Measurements from ENCODE around the gene GOLGA6D. TPM values are rescaled to one million over a fixed set of nuclear protein-coding genes. Genes with fewer than 3 reads are reported as not detected.
"Not testable (repeated sequence)": the region's sequence is repeated elsewhere in the genome, so short reads cannot be mapped to it uniquely, and the experiment has no call there.

GOLGA6D gene
- polyA plus RNA-seq, 3 donors: not detected

- H3K4me3 Mint-ChIP-seq; H4K20me1 ChIP-seq (ENCODE audit: insufficient read depth, low read length); H3K4me2 ChIP-seq (replicated peaks; ENCODE audit: extremely low read depth, low read length, poor library complexity, severe bottlenecking); H3K79me2 ChIP-seq (ENCODE audit: insufficient read depth, low read length); DNase-seq; H3K27ac Mint-ChIP-seq; H3K9ac ChIP-seq (ENCODE audit: insufficient read depth, low read length, poor library complexity, severe bottlenecking); H3K9me3 ChIP-seq (replicated peaks in 1 of 2; ENCODE audit: control insufficient read depth in 1 of 2, insufficient read depth in 1 of 2, low read length in 2 of 2); H3K27ac ChIP-seq (ENCODE audit: low read depth in 1 of 2, low read length in 2 of 2); H3K27me3 Mint-ChIP-seq (ENCODE audit: low read depth in 3 of 3); H3K4me1 ChIP-seq (ENCODE audit: control insufficient read depth in 1 of 2, insufficient read depth in 2 of 2, low read length in 2 of 2); H3K4me1 Mint-ChIP-seq; H3K27me3 ChIP-seq (ENCODE audit: control insufficient read depth in 2 of 2, insufficient read depth in 2 of 2, low read length in 2 of 2); H3K9me3 Mint-ChIP-seq; intact Hi-C loops (cut with micrococcal nuclease); H3K36me3 Mint-ChIP-seq; H3K4me3 ChIP-seq (replicated peaks in 1 of 3; ENCODE audit: low read depth in 2 of 3, low read length in 3 of 3); H3K36me3 ChIP-seq (replicated peaks in 1 of 2; ENCODE audit: control insufficient read depth in 1 of 2, insufficient read depth in 2 of 2, low read length in 2 of 2); H2AFZ ChIP-seq (ENCODE audit: insufficient read depth, low read depth, low read length, poor library complexity, severe bottlenecking): not testable (repeated sequence)
- WGBS (ENCODE audit: insufficient coverage): no CpG with 5 or more reads among the region's 16 CpGs
Observed at GRCh38 chr15:75258620-75259343, 23.9 kb upstream of the GOLGA6D start.

- H3K27ac ChIP-seq (ENCODE audit: low read depth in 1 of 2, low read length in 2 of 2); H3K9me3 ChIP-seq (replicated peaks in 1 of 2; ENCODE audit: control insufficient read depth in 1 of 2, insufficient read depth in 1 of 2, low read length in 2 of 2); H3K79me2 ChIP-seq (ENCODE audit: insufficient read depth, low read length); H3K27me3 ChIP-seq (ENCODE audit: control insufficient read depth in 2 of 2, insufficient read depth in 2 of 2, low read length in 2 of 2); H3K4me1 ChIP-seq (ENCODE audit: control insufficient read depth in 1 of 2, insufficient read depth in 2 of 2, low read length in 2 of 2); intact Hi-C loops (cut with micrococcal nuclease); H3K9me3 Mint-ChIP-seq; H3K27ac Mint-ChIP-seq; DNase-seq; H2AFZ ChIP-seq (ENCODE audit: insufficient read depth, low read depth, low read length, poor library complexity, severe bottlenecking); H3K36me3 ChIP-seq (replicated peaks in 1 of 2; ENCODE audit: control insufficient read depth in 1 of 2, insufficient read depth in 2 of 2, low read length in 2 of 2); H3K4me1 Mint-ChIP-seq; H3K36me3 Mint-ChIP-seq; H3K4me2 ChIP-seq (replicated peaks; ENCODE audit: extremely low read depth, low read length, poor library complexity, severe bottlenecking); H3K27me3 Mint-ChIP-seq (ENCODE audit: low read depth in 3 of 3); H4K20me1 ChIP-seq (ENCODE audit: insufficient read depth, low read length); H3K9ac ChIP-seq (ENCODE audit: insufficient read depth, low read length, poor library complexity, severe bottlenecking); H3K4me3 Mint-ChIP-seq; H3K4me3 ChIP-seq (replicated peaks in 1 of 3; ENCODE audit: low read depth in 2 of 3, low read length in 3 of 3): not testable (repeated sequence)
- no CpG with 5 or more reads among the region's 3 CpGs for WGBS (ENCODE audit: insufficient coverage)
Observed at GRCh38 chr15:75259873-75260272, 22.8 kb upstream of the GOLGA6D start.

DNA sequence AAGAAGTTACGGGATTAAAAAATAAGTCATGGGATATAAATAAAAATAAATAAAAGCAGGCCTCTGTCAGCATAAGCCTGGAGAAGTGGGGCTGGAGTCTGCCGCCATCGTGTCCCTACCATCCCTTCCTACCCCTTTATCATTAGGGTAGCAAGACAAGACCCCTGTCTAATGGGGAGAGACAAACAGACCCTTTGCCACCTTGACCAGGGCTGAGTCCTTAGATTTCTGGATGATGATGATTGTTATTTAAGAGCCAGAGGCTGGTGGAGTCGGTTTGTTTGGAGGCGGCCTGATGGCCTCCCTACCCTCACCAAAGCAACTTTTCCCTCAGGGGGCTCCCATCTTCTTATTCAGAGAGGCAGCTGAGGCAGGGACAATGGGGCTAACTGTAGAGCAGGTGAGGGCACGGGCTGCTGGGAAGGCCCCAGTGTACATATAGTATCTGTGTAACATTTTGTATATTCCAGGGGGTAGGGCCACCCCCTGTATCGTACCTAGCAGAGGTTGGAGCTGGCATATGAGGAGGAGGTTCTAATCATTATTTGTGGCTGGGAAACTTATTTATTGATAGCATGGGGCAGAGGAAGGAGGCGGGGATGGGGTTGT is 8.8 kb upstream of the GOLGA6D start:
- H3K36me3 ChIP-seq (replicated peaks in 1 of 2; ENCODE audit: control insufficient read depth in 1 of 2, insufficient read depth in 2 of 2, low read length in 2 of 2); H3K4me1 Mint-ChIP-seq; H3K4me1 ChIP-seq (ENCODE audit: control insufficient read depth in 1 of 2, insufficient read depth in 2 of 2, low read length in 2 of 2); H3K79me2 ChIP-seq (ENCODE audit: insufficient read depth, low read length); H3K27me3 Mint-ChIP-seq (ENCODE audit: low read depth in 3 of 3); H3K4me3 Mint-ChIP-seq; intact Hi-C loops (cut with micrococcal nuclease); H3K27me3 ChIP-seq (ENCODE audit: control insufficient read depth in 2 of 2, insufficient read depth in 2 of 2, low read length in 2 of 2); H3K27ac Mint-ChIP-seq; H4K20me1 ChIP-seq (ENCODE audit: insufficient read depth, low read length); H3K27ac ChIP-seq (ENCODE audit: low read depth in 1 of 2, low read length in 2 of 2); H3K9ac ChIP-seq (ENCODE audit: insufficient read depth, low read length, poor library complexity, severe bottlenecking); H3K36me3 Mint-ChIP-seq; H2AFZ ChIP-seq (ENCODE audit: insufficient read depth, low read depth, low read length, poor library complexity, severe bottlenecking); H3K9me3 ChIP-seq (replicated peaks in 1 of 2; ENCODE audit: control insufficient read depth in 1 of 2, insufficient read depth in 1 of 2, low read length in 2 of 2); H3K4me3 ChIP-seq (replicated peaks in 1 of 3; ENCODE audit: low read depth in 2 of 3, low read length in 3 of 3); H3K4me2 ChIP-seq (replicated peaks; ENCODE audit: extremely low read depth, low read length, poor library complexity, severe bottlenecking); DNase-seq; H3K9me3 Mint-ChIP-seq: not testable (repeated sequence)
- WGBS (ENCODE audit: insufficient coverage): no CpG with 5 or more reads among the region's 8 CpGs
